Activated CD8-positive, alpha-beta memory T cell treated with anti-CD3 and anti-CD28 coated beads, Interleukin-2, amount 50 U/mL, for 1 hour (primary cell): ENCODE data around the gene NSD1.
"Not testable (repeated sequence)": the region's sequence is repeated elsewhere in the genome, so short reads cannot be mapped to it uniquely, and the experiment has no call there.

Source experiments
- DNase-seq: peaks from one replicate; pipeline ENCODE4 v3.0.0-alpha.2; 2020; ENCODE audit errors: extremely low read depth

Gene NSD1

GRCh38 chr5:177290816-177291596 lies 157.4 kb downstream of the NSD1 start:
- DNase-seq, result no peak

- DNase-seq, result no peak
Measured at GRCh38 chr5:177291735-177292134, 158.2 kb downstream of the NSD1 start.

DNA sequence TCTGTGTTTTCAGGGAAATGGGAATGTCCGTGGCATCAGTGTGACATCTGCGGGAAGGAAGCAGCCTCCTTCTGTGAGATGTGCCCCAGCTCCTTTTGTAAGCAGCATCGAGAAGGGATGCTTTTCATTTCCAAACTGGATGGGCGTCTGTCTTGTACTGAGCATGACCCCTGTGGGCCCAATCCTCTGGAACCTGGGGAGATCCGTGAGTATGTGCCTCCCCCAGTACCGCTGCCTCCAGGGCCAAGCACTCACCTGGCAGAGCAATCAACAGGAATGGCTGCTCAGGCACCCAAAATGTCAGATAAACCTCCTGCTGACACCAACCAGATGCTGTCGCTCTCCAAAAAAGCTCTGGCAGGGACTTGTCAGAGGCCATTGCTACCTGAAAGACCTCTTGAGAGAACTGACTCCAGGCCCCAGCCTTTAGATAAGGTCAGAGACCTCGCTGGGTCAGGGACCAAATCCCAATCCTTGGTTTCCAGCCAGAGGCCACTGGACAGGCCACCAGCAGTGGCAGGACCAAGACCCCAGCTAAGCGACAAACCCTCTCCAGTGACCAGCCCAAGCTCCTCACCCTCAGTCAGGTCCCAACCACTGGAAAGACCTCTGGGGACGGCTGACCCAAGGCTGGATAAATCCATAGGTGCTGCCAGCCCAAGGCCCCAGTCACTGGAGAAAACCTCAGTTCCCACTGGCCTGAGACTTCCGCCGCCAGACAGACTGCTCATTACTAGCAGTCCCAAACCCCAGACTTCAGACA lies 160.4 kb downstream of the NSD1 start:
- no peak for DNase-seq

DNA sequence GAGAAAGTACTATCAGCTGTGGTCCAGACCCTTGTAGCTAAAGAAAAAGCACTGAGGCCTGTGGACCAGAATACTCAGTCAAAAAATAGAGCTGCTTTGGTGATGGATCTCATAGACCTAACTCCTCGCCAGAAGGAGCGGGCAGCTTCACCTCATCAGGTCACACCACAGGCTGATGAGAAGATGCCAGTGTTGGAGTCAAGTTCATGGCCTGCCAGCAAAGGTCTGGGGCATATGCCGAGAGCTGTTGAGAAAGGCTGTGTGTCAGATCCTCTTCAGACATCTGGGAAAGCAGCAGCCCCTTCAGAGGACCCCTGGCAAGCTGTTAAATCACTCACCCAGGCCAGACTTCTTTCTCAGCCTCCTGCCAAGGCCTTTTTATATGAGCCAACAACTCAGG lies 161.1 kb downstream of the NSD1 start:
- no peak for DNase-seq

DNA sequence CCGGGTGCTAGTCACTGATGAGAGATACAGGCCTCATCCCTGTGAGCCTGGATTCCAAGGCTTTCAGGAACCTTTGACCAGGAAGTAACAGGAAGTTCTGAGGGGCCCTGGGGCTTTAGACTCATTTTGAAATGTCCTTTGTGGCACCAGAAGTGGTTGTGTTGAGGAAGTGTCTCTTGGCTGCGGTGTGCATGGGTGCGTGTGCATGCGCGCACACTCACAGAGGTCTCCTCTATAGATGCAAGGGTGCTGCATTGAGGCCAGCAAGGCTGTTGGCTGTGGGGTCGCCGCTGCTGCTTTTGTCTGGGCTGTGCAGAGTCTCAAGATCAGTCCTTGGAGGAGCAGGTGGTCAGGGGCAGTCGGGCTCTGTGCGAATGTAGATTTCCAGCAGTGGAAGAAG lies 162.4 kb downstream of the NSD1 start:
- no peak for DNase-seq

DNA sequence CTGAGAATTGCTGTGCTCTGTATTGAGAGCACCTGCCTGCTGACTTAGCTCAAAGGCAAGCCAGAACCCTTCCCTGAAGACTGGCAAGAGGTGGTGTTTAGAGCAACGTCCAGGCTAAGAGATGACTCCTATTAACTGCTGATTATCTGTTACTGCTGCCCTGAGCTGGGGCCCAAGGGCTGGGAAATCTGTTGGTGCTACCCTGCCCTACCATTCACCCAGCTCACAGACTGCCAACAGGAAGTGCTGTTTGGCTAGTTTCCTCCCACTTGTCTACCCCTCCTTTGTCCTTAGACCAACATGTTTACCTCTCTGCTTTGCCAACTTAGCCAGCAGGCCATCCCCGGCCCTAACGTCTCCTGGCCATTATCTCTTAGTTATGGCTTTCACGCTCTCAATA lies 163.0 kb downstream of the NSD1 start:
- no peak for DNase-seq

DNA sequence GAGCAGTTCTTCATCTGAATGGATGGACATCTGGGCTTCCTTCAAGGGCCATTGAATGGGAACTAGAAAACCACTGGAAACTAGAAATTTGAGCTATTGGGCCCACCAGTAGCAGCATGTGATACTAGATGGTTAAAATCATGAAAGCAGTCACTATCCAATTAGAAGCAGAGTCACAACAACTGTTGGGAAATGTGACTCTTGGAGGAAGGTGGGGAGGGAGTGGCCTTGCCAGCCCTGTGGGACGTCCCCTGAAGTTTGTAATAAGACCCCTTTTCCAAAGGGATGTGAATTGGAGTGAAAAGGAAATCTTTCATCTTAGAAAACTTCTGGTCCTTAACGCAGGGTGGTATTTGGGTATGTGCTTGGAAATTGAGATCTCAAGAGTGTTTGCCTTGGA lies 164.3 kb downstream of the NSD1 start:
- DNase-seq, result no peak

DNA sequence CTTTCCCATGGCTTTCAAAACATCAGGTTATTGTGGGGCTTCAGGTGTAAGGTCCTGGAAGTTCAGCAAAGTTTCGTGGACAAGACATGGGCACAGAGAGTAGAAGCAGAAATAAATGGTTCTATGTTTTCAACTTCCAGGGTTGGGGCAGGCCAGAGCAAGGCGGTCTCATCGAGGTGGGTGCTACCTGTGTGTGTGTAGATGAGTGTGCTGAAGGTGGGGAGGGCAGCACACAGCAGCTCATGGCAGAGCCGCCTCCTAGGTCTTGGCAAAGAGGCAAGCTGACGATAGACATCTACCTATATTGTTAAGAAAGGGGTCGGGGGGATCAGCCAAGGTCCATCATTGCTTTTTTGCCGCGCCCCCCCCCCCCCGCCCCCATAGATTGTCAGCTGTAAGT lies 166.1 kb downstream of the NSD1 start:
- DNase-seq, result no peak

GRCh38 chr5:177300236-177300880 lies 166.8 kb downstream of the NSD1 start:
- peak; percentile 42 for DNase-seq

- DNase-seq, result no peak
Measured at GRCh38 chr5:177300951-177301350, 167.4 kb downstream of the NSD1 start.

DNA sequence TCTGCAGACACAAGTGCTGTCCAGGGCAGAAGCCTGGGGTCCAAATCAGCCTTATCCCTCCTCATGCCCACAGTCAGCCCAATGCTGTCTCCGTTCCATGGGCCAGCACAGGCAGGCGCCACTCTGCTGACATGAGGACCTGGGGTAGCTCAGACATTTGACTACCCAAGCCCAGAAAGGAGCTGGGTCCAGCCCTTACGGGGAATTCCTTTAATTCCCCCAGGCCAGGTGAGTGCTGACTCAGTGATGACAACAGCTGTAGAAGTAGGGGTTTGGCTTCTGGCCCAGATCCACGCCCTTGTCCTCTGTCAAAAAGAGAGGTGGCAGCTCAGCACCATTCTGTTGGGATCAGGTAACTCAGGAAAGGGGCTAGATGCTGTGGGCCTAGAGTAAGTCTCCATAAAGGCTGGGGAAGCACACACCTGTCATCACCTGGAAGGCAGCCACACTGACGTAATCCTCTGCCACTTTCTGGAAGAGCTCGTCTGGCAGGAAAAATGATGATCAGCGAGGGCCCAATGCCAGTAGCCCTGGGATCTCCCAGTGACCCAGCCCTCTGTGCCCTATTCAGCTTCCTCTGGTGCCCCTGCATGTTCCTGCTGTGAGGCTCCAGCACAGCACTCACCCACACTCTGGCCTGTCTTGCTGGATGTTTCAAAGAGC lies 168.1 kb downstream of the NSD1 start:
- no peak for DNase-seq

DNA sequence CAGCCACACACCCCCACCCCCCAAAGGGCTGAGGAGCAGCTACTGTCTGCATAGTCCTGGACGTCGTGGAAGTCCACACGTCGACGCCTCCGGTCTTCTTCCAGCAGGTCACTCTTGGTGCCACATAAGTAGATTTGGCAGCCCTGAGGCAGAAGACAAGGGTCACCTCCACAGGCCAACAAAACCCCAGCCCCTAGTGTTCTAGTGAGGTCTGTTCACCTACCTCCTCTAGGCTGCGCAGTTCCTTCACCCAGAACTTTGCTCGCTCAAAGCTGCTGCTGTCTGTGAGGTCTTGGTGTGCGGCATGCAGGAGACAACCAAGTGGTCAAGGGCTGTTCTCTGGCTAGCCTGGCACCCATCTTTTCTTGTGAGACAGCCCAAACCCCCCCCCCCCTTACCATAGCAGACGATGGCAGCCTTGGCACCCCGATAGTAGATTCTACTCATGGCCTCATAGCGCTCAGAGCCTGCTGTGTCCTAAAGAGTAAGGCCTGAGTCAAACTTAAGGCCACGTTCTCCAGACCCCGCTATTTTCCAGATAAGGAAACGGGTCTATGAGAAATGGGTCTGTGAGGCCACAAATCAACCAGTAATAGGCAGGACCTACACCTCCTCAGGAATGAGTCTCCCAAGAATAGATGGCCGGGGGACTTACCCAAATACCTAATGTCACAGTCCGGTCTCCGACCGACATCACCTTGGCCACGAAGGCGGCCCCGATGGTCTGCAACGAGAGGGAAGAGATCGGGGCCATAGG lies 169.0 kb downstream of the NSD1 start:
- DNase-seq, result no peak

DNA sequence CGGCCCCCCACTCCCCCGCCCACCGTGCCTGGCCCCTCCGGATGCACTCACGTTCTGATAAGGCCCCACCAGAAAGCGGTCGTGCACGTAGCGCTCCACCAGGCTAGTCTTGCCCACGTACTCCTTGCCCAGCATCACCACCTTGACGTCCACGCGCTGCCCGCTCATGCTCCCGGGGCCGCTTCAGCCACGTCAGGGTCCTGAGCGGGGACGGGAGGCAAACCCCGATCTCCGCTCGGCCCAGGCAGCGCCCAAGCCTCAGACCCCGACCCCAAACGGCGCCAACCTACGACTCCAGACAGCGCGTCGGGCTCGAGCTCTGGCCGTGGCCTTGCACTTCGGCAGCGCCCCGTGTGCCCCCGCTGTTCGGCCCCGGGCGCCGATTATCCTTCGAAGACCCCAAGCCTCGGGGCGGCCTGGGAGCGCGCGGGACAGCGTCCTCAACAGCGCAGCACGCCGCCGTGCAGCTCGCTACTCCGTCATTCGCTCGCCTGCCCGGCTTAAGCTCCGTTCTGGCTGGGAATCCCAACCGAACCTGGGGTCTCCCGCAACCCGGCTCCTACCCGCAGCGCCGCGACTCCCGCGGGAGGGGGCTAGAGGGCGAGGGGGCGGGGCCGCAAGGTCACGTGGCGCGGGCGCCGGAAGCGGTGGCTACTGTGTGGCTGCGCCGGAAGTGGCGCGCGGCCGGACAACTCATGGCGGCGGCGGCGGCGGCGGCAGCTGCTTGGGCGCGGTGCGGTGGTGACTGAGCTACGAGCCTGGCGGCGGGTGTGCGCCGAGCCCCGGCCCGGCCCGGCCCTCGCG lies 169.8 kb downstream of the NSD1 start, which contains the start of the genes PRELID1 and RAB24:
Gene PRELID1, plus strand, starts transcription at position 679 of the 804 bp plus-strand sequence. CDS start 187 bp downstream, outside the sequence.
Gene RAB24, minus strand, starts transcription at position 599 of the 804 bp plus-strand sequence. Its CDS starts 431 bp downstream, at position 168.
- DNase-seq, result peak; percentile 34

- DNase-seq, result no peak
Measured at GRCh38 chr5:177303925-177304391, 170.4 kb downstream of the NSD1 start.

DNA sequence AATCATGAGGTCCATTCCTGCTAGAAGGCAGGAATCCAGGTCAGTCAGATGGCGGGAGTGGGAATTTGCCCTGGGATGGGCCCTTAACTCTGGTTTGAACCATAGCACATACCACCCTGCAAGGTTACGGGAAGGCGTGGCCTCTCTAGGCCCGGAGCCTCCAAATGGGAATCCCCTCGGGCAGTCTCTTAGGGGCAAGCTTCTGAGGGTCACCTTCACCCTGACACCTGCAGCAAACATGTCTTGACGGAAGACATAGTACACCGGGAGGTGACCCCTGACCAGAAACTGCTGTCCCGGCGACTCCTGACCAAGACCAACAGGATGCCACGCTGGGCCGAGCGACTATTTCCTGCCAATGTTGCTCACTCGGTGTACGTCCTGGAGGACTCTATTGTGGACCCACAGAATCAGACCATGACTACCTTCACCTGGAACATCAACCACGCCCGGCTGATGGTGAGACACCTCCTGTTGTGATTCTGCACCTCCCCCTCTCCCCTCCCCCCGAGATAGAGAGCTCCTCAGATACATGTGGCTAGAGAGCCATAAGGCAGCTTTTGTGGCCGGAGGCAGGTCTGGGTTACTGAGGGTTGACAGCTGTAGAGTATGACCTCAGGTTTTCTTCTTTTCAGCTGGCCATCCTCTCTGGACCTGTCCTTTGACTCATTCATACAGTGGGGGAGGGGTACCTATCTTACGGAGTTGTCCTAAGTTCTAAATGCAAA lies 171.0 kb downstream of the NSD1 start:
- DNase-seq, result no peak

DNA sequence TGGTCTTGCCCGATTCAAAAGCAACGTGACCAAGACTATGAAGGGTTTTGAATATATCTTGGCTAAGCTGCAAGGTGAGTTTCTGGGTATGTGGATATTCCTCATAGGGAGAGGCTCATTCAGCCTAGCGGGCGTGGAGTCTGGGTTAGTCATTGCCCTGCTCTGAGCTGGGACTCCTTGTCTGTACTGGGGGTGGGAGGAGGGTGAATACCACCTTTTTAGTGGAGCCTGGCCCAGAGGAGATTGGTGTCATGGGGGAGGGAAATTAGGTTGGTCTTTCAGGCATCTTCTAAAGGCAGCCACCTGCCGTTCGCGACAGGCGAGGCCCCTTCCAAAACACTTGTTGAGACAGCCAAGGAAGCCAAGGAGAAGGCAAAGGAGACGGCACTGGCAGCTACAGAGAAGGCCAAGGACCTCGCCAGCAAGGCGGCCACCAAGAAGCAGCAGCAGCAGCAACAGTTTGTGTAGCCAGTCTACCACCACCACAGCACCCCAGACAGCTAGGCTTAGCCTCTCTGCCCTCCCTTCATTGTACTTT lies 172.6 kb downstream of the NSD1 start:
- not testable (repeated sequence) for DNase-seq

GRCh38 chr5:177306674-177307543 lies 173.3 kb downstream of the NSD1 start:
- no peak for DNase-seq
